GM12873 (cell line): Measurements from ENCODE around the gene AUH.

ENCODE experiments used
- CTCF ChIP-seq: IDR thresholded peaks from 2 replicates; pipeline ENCODE4 v1.5.1; 2012; ENCODE audit warnings: low read depth, mild to moderate bottlenecking, moderate library complexity, low read length, control low read depth; ENCODE audit not compliant: insufficient read depth; ENCODE audit errors: missing control alignments

Gene AUH

DNA sequence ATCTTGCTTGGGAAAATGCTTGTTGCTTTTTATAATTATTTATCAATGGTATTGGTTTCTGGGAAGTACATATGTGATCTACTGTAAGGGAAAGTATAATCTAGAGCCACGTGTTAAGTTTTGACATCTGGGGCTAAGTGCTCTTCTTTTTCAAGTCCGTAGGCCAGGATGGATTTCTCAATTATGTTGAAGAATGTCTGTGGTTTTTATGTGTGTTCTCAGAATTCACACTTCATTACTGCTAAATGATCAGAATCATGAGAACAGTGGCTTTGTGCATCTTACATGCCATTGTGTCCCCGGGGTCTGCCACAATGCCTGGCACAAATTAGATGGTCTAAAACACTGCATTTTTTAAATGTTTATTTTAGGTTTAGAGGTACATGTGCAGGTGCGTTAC, 14.5 kb upstream of the AUH start:
- TF ChIP-seq CTCF, result no peak

GRCh38 chr9:91374939-91375338, 13.2 kb upstream of the AUH start:
- no peak for TF ChIP-seq CTCF

GRCh38 chr9:91371894-91372293, 10.2 kb upstream of the AUH start:
- no peak for TF ChIP-seq CTCF

- TF ChIP-seq CTCF, result no peak
Measured at GRCh38 chr9:91364702-91365101, 3.0 kb upstream of the AUH start.

GRCh38 chr9:91364005-91364404, 2.3 kb upstream of the AUH start:
- no peak for TF ChIP-seq CTCF

DNA sequence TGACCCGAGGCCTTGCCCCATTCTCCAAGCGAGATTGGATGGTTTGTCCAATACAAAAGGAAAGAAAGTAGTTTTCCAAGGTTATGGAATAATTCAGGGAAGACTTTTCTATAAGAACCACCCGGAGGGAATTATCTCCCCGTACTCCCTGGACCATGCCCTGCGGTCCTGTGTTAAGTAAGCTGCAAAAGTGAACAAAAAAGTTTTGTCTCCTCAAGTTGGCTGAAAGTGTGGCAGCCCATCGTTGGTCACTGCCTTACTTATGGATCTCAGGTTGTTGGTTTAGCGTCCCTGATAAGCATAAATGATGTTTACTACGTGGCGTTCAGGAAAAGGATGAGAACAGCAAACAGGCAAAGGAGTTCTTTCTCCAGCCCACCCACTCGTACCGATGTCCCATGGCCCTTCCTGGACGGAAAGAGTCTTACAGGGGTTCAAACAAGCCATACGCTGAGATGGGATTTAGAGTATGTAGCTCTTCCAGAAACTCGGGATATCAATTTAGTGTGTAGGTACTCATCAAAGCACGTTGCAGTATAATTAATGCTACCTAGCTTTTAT, 413 bp upstream of the AUH start:
- no peak for TF ChIP-seq CTCF

DNA sequence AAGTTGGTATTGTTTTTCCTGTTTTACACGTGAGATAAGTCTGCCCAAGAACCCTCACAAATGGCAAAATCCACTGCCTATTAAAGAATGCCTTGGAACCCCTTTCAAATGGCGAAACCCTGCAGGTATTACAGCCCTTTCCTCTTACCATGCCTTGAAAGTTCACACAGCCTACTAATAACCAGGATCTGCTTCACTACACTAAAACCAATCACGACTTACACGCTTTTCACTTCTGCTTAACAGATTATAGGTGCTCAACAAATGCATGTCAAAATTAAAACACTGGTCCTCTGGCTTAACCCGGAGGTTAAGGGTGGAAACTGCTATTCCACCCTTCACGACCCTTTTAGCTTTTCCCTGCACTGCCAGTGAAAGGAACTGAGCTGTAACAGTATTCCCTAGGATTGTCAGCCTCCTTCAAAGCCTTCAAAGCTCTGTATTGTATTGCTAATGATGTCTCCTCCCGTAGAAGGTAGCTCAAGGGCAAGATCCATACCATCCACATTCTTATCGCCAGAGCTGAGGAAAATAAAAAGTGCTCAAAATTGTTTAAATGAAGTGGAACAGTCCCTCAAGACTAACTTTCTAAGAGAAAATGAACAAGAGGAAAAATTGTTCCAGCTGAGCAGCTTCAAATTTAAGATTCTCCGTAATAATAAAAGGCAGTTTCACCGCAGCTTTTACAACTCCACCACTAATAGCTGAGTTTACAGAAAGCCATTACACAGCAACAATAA, 997 bp downstream of the AUH start:
- TF ChIP-seq CTCF, result no peak
